ENCODE results near the gene KIF16B. TPM values are rescaled to one million over a fixed set of nuclear protein-coding genes. Genes with fewer than 3 reads are reported as not detected.

Gene KIF16B
- total RNA-seq, 1 experiment from 2014 or later, result 7.6 TPM

- no peak for TF ChIP-seq CTCF (IDR thresholded peaks at IDR 0.05)
- TF ChIP-seq ZNF121 (CRISPR knock-in tag; IDR thresholded peaks at IDR 0.05), result no peak
- TF ChIP-seq NFATC4 (CRISPR knock-in tag; IDR thresholded peaks at IDR 0.05), result no peak
- no peak for TF ChIP-seq ZNF219 (CRISPR knock-in tag; IDR thresholded peaks at IDR 0.05; ENCODE audit: borderline replicate concordance)
- no peak for TF ChIP-seq TEAD4 (CRISPR knock-in tag; IDR thresholded peaks at IDR 0.05)
Observed at GRCh38 chr20:16493486-16493885, 79.8 kb downstream of the KIF16B start (continued).

GRCh38 chr20:16491294-16491905 lies 81.8 kb downstream of the KIF16B start:
- DNase-seq (ENCODE audit: low spot score) (no peak), ATAC-seq (no peak)
- H3K27ac Mint-ChIP-seq, result no peak overlapping the region
- H3K9me3 Mint-ChIP-seq, result 0 out of 2 replicates have a peak, but pooled peaks cover 3% of the 10 kb centered on the region
- ChIA-PET CTCF (no interaction called here), POLR2A (no interaction called here)
- no peaks in the 10 kb centered on the region for H3K27me3 Mint-ChIP-seq (ENCODE audit: low read depth)
- peaks cover 4% of the 10 kb centered on the region; the same call in 1 of the 2 replicates for H3K36me3 Mint-ChIP-seq
- TF ChIP-seq ZSCAN18 (CRISPR knock-in tag; IDR thresholded peaks at IDR 0.05) (no peak), E2F1 (CRISPR knock-in tag; IDR thresholded peaks at IDR 0.05) (no peak), ZMAT4 (CRISPR knock-in tag; IDR thresholded peaks at IDR 0.05) (no peak), CBFB (CRISPR knock-in tag; IDR thresholded peaks at IDR 0.05; ENCODE audit: low read depth) (no peak), IRF1 (CRISPR knock-in tag; IDR thresholded peaks at IDR 0.05) (no peak), ZNF121 (CRISPR knock-in tag; IDR thresholded peaks at IDR 0.05) (no peak), NFE2L1 (CRISPR knock-in tag; IDR thresholded peaks at IDR 0.05) (no peak), EMX1 (CRISPR knock-in tag; IDR thresholded peaks at IDR 0.05) (no peak), SOX15 (CRISPR knock-in tag; IDR thresholded peaks at IDR 0.05) (no peak), OVOL2 (CRISPR knock-in tag; IDR thresholded peaks at IDR 0.05; ENCODE audit: borderline replicate concordance) (no peak), E2F5 (CRISPR knock-in tag; IDR thresholded peaks at IDR 0.05) (no peak), MAX (CRISPR knock-in tag; IDR thresholded peaks at IDR 0.05) (no peak), MXD4 (CRISPR knock-in tag; IDR thresholded peaks at IDR 0.05; ENCODE audit: borderline replicate concordance) (no peak), ZNF425 (CRISPR knock-in tag; conservative IDR thresholded peaks at IDR 0.05) (no peak), SMAD4 (CRISPR knock-in tag; IDR thresholded peaks at IDR 0.05) (no peak), FOXJ3 (CRISPR knock-in tag; IDR thresholded peaks at IDR 0.05; ENCODE audit: borderline replicate concordance) (no peak), IRF2 (CRISPR knock-in tag; IDR thresholded peaks at IDR 0.05; ENCODE audit: borderline replicate concordance, low read depth) (no peak), NR1H2 (CRISPR knock-in tag; IDR thresholded peaks at IDR 0.05) (no peak), ESRRA (CRISPR knock-in tag; IDR thresholded peaks at IDR 0.05; ENCODE audit: borderline replicate concordance) (no peak)
- no peak overlapping the region for H3K4me3 Mint-ChIP-seq
- H3K4me1 Mint-ChIP-seq, result peaks cover 37% of the 10 kb centered on the region

Measured in WTC11 (cell line).